PFSK-1 (cell line): ENCODE results near the gene HBP1.

Source experiments
- FOXP2 ChIP-seq: optimal IDR thresholded peaks from 2 replicates; pipeline ENCODE3; 2011; ENCODE audit warnings: borderline replicate concordance, control low read depth, inconsistent platforms; ENCODE audit not compliant: insufficient read depth; ENCODE audit errors: extremely low read length, extremely low read depth
- POLR2AphosphoS5 ChIP-seq: IDR thresholded peaks from 2 replicates; pipeline ENCODE4 v1.6.1; 2012; ENCODE audit warnings: low read depth, mild to moderate bottlenecking, control low read depth, low read length, moderate library complexity
- SIN3A ChIP-seq: IDR thresholded peaks from 2 replicates; pipeline ENCODE4 v1.6.1; 2012; ENCODE audit warnings: mild to moderate bottlenecking, low read length, moderate library complexity, borderline replicate concordance; ENCODE audit not compliant: insufficient read depth
- TAF1 ChIP-seq: IDR thresholded peaks from 2 replicates; pipeline ENCODE4 v1.6.1; 2012; ENCODE audit warnings: low read length, control low read depth, borderline replicate concordance; ENCODE audit not compliant: insufficient read depth
- TF ChIP-seq, protein P1 (sequence below), 2 experiments: IDR thresholded peaks; 2 replicates each; pipeline versions ENCODE4 v1.6.1 to v1.8.0; 2011 to 2012; ENCODE audit warnings: low read depth in 2 of 2, low read length in 2 of 2, control low read depth in 1 of 2, inconsistent platforms in 1 of 2, mild to moderate bottlenecking in 1 of 2, moderate library complexity in 1 of 2; ENCODE audit not compliant: insufficient read depth in 1 of 2

Gene HBP1

DNA sequence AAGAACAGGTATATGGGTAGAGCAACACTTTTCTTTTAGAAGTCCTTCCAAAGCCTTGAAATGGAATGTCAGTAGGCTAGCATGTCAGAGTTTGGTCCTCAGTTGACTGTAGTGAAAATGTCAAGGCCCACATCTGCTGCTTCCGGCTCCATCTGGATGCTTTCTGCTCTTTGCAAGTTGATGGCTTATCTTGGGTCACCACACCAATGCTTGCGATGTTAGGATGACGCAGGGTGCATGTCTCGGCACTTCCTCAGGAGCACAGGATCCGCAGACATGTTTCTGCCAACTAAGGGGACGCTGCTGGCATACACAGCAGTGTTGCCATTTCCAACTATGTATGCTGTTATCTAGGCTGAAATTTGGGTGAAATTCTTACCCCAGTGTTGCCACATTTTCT lies 14.0 kb upstream of the HBP1 start:
- TF ChIP-seq POLR2AphosphoS5, result no peak
- TF ChIP-seq, protein P1, sequence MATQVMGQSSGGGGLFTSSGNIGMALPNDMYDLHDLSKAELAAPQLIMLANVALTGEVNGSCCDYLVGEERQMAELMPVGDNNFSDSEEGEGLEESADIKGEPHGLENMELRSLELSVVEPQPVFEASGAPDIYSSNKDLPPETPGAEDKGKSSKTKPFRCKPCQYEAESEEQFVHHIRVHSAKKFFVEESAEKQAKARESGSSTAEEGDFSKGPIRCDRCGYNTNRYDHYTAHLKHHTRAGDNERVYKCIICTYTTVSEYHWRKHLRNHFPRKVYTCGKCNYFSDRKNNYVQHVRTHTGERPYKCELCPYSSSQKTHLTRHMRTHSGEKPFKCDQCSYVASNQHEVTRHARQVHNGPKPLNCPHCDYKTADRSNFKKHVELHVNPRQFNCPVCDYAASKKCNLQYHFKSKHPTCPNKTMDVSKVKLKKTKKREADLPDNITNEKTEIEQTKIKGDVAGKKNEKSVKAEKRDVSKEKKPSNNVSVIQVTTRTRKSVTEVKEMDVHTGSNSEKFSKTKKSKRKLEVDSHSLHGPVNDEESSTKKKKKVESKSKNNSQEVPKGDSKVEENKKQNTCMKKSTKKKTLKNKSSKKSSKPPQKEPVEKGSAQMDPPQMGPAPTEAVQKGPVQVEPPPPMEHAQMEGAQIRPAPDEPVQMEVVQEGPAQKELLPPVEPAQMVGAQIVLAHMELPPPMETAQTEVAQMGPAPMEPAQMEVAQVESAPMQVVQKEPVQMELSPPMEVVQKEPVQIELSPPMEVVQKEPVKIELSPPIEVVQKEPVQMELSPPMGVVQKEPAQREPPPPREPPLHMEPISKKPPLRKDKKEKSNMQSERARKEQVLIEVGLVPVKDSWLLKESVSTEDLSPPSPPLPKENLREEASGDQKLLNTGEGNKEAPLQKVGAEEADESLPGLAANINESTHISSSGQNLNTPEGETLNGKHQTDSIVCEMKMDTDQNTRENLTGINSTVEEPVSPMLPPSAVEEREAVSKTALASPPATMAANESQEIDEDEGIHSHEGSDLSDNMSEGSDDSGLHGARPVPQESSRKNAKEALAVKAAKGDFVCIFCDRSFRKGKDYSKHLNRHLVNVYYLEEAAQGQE (IDR thresholded peaks at IDR 0.05; ENCODE audit: insufficient read depth in 1 of 2, low read depth in 2 of 2, low read length in 2 of 2), result no peak
- no peak for TF ChIP-seq TAF1
- TF ChIP-seq SIN3A, result no peak
- no peak for TF ChIP-seq FOXP2

DNA sequence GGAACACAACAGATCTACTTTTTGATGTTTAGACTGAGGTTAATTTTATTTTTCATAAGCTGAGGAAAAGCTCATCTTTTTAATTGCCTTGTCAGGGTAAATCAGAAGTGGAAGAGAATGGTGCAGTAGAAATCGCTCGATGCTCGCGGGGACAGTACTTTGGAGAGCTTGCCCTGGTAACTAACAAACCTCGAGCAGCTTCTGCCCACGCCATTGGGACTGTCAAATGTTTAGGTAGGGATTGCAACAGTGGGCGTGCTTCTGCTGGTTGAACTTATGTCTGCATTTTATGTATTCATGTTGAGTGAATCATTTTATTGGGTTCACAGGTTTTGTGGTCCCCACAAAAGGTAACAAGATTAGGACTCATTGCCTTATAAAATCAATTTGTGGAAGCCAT lies 11.7 kb upstream of the HBP1 start:
- TF ChIP-seq TAF1 (no peak), SIN3A (no peak), POLR2AphosphoS5 (no peak)

DNA sequence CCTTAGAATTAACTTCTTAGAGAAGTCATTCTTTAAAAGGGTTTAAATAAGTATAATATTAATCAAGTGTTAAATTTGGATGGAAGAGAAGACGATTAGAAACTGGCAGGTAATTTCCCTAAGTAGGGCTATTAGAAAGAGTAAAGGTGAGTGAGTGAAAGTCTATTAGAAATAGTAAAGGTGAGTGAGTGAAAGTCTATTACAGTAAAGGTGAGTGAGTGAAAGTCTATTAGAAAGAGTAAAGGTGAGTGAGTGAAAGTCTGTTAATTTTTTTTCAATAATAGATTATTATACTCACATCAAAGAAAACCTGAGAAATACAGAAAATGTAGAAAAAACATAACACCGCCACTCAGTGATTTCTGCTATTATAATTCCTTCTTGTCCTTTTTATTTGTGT lies 10.8 kb upstream of the HBP1 start:
- no peak for TF ChIP-seq TAF1
- TF ChIP-seq, protein P1 (IDR thresholded peaks at IDR 0.05; ENCODE audit: insufficient read depth in 1 of 2, low read depth in 2 of 2, low read length in 2 of 2), result no peak
- no peak for TF ChIP-seq POLR2AphosphoS5
- no peak for TF ChIP-seq FOXP2
- no peak for TF ChIP-seq SIN3A

DNA sequence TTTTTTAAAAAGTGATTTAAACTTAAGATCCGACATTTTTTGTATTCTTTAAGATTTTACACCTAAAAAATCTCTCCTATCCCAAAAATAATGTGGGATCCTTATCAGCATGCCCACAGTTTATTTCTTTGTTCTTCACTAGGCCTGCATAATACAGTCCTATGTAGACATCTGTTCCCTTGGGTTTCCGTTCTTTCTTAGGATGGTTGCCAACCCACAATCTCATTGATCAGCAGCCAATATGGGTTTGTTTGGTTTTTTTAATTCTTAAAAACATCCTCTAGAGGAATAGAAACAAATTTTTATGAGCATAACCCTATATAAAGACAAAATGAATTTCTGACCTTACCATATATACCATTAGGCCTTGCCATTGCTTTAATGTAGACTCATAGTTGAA lies 8.4 kb upstream of the HBP1 start:
- TF ChIP-seq, protein P1 (IDR thresholded peaks at IDR 0.05; ENCODE audit: insufficient read depth in 1 of 2, low read depth in 2 of 2, low read length in 2 of 2), result no peak
- no peak for TF ChIP-seq POLR2AphosphoS5
- no peak for TF ChIP-seq TAF1
- no peak for TF ChIP-seq FOXP2
- TF ChIP-seq SIN3A, result no peak

DNA sequence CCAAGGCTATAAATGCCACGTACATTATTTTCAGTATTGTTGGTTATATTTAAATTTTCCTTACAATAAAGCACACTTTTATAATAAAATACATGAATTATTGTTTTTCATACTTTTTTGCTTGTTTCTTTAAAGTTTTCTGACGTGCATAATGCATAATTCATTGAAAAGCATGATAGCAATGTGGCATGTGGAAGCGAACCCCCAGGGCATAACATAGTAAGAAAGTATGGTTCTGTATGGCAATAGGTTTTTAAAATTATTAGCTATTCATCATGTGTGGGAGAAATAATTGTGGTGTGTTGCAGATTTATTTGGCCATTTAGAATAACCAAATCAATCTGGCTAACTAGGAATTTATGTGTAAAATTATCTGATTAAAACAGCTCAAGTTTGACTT lies 7.4 kb upstream of the HBP1 start:
- TF ChIP-seq SIN3A (no peak), FOXP2 (no peak), TAF1 (no peak)
- TF ChIP-seq, protein P1 (IDR thresholded peaks at IDR 0.05; ENCODE audit: insufficient read depth in 1 of 2, low read depth in 2 of 2, low read length in 2 of 2), result no peak
